GM18870 (cell line): ENCODE measurements around the gene ATG101.
A peak's percentile ranks its signal among the peaks of the same experiment; 100 is the strongest.

Experiments
- ATAC-seq: cut with Tn5 transposase; IDR thresholded peaks from one replicate; pipeline ENCODE4 v1.9.1; 2021; ENCODE audit warnings: moderate library complexity; ENCODE audit not compliant: unreplicated experiment

The ATG101 gene

DNA sequence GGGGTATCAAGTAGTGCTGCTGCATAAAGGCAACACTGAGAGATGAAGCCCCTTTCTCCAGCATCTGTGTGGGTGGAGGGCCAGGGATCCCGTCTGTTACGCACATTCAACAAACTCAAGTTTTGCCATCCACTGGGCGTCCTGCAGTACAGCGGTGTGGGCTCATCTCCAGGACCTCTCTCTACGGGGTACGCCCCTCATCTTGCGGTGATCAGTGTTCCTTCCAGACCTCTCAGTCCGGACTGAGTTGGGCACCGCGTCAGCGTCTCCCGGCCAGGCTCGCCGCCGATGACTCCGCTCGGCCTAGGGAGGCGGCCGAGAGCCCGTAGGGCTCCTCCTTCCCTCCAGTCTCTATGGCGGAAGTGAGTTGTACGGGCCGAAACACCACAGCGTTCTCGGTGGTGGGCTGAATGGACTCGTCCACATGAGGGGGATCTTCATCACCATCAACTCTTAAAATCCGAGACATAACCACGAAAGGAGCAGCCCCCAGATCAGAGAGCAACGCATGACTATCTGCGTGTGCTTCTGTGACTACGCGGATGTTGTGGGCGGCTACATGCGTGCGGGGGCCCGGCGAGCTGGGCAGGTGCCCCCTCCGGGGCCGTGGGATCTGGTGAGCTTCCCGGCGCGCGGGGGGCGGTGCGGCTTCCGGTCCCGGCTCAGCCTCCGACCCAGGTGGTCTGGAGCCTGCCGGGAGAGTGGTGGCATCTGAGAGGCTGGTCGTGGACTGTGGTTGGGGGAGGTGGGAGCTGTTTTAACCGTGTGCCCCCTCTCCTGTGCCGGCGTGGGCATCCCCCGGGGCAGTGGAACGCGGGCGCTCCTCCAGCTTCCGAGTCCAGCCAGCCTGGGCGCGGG, at the start of gene ATG101:
TSS of gene ATG101 (plus strand) at position 652 of the 858 bp plus-strand sequence. CDS start 3,673 bp downstream, outside the sequence.
- ATAC-seq: peak; percentile 86

DNA sequence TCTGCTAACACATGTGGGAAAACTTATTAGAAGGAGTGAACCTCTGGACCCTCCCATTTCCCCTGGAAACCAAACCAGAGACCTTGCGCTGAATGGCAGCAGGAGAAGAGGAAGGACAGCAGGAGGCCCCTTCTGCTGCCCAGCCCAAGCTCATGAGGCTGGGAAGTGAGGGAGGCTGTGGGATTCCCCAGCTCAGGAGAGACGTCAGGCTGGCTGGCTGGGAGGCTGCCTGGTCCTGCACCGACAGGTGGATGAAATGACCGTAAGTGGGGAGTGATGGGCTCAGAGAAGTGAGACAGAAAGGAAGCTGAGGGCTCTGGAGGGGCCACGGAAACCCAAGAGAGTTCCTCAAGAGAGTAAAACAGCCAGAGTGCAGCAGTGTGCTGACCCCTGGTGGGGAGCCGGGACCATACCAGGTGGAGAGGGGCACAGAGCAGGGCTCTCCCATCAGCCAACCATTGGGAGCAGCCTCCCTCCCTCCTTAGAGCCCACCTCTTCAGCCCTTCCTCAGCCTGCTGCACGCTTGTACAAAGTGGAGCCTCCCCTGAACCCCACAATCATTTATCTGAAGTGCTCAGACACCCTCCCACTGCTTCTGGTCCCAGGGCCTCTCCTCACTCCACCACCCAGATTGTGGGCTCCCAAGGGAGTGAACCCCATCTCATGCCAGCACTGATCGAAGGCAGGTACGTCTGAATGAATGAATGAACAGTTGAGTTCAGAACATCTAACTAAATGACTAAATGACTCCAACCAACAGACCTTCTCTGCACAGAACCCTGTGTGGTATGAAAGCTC, 49.0 kb upstream of the ATG101 start:
- no peak for ATAC-seq

- ATAC-seq: no peak
These were observed 47.0 kb upstream of the ATG101 start for GRCh38 chr12:52022841-52023181.

- ATAC-seq: no peak
These were observed 46.4 kb upstream of the ATG101 start for GRCh38 chr12:52023182-52023975.

DNA sequence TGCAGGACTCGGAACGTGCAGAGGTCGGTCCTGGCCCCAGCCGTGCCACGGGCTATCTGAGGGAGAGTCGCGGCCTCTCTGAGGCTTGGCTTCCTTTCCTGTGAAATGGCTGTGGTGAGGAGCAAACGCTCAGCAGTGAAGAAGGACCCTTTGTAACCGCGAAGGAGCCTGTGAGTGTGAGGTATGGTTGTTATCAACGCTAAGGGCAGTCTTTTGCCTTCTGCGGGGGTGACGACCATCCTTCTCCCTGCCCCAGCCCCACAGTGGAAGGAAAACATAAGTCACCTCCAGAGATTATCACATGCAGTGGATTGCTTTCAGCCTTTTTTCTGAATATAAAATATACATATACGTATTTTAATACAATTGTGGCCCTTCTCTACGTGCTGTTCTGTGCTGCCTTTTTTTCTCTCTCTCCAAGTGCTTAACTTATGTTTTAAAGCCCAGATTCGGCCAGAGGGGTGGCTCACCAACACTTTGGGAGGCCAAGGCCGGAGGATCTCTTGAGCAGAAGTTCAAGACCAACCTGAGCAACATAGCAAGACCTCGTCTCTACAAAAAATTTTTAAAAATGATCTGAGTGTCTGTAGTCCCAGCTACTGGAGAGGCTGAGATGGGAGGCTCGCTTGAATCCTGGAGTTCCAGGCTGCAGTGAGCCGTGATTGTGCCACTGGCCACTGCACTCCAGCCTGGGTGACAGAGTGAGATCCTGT, 45.6 kb upstream of the ATG101 start:
- no peak for ATAC-seq

GRCh38 chr12:52024845-52025230, 44.9 kb upstream of the ATG101 start:
- ATAC-seq: no peak

DNA sequence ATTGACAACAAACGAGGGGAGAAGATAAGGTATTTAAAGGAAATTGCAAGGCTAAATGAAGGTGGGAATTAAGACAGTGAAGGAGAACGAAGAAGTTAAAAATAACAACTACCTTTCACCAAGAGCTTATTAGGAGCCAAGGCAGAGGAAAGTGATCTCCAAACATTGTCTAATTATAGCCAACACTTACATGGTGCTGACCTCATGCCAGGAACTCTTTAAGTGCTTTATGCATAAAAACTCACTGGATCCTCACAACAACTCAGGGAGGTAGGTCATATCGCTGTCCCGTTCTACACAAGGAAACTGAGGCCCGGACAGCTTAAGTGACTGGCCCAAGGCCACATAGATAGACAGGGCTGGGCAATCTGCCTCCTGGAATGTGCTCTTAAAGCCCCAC, 43.5 kb upstream of the ATG101 start:
- no peak for ATAC-seq

DNA sequence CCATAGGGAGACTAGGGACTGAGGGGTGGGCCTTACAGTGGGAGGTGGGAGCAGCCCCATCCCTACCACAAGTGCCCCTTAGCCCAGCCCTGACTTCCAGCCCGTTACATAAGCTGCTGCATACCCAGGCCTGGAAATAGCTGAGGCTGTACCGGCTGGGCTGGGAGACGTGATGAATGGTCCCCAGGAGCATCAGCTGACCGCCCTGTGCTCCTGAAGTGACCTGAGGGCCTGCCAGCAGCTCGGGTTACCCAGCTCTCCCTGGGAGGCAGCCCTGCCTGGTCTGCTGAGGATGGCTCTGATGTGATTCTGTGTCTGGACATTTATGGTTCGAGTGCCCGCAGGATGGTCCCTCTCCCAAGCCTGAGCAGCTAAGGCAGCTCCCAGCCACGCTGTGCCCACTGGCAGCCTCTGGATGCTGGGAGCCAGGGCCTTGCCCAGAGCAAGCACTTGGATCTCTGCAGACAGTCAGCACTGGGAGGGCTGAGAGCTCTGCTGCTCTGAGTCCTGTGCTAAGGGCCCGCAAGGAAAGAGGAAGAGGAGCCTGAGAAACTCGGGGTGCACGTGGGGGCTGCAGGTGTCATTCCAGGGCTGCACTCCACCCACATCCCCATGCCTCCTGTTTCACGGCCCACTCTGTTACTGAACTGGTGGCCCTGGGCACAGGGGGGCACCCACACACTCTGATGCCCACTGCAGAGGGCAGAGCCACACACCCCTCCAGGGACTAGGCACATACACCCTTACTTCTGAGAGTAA, 42.5 kb upstream of the ATG101 start:
- ATAC-seq: no peak

DNA sequence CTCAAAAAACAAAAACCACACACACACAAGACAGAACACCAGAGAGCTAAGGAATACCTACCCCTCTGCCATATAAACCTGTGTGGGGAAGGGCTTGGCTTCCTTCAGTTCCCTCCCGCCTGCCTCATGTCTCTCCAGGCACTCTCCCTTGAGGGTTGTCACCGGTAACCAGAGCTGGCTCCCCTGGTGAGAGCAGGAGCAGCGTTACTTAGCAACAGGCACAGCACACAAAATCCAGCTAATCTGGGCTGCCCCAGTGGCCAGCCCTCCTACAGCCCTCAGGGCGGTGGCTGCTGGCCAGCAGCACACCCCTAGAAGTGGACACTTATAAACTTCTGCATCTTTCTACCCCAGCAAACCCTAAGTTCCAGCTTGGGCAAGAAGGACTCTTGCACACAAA, 40.1 kb upstream of the ATG101 start:
- ATAC-seq: no peak

- ATAC-seq: peak; percentile 9
These were observed 37.4 kb upstream of the ATG101 start for GRCh38 chr12:52032446-52032803.

DNA sequence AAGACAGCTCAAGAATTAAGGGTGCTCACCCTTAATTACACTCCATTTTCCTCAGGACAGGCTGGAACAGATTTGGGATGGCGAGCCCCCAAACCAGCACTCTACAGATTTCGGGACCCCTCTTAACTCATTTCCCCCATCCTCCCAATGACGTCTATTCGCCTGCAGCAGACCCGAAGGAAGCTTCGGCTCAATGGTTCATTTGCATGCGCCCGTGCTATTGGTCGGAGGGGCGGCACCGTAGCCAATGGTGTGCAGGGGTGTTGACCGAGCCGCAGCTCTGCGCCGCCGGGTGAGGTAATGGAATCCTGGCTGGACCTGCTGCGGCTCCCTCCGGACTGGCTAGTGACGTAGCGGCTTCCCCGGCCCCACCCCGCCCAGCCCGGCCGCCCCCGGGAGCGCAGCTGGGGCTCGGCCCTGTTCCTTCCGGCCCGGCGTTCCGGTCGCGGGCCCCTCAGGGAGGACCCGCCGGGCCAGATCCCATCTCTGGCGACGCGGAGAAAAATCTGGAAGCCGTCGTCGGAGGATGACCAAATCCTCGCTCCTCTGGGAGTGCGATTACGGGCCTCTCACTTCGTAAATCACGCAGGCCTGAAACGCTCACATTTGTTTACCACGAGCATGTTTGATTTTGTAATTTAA, 36.9 kb upstream of the ATG101 start:
- ATAC-seq: peak; percentile 79

DNA sequence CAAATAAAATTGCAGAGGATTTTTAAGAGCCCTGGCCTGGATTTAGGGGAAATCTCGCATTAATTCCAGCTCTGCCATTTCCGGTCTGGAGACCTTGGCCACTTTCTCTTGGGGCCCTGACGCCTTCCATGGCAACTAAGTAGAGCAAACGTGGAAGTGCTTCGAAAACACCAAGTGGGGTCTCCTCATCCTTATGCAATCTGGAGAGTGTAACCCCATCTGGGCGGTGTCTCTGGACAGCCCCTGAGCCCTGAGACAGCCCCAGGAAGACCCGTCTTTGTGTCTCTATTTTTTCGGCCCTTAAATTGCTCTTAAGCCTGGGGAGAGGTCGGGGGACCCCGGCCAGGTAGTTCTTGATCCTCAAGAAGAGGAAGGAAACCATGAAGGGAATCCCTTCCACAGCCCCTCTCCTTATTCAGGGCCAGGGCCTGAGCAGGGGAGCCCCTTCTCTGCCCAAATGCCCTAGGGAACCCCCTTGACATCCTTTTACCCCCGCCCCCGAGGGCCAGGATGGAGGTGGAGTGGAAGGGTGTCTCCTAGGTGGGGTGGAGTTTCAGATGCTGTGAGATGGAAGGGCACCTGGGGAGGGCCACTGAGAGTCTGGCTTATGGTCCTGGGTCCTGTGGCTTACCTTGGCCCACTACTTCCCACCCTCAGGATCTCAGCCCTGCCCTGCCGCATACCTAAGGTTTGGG, 36.2 kb upstream of the ATG101 start:
- no peak for ATAC-seq

DNA sequence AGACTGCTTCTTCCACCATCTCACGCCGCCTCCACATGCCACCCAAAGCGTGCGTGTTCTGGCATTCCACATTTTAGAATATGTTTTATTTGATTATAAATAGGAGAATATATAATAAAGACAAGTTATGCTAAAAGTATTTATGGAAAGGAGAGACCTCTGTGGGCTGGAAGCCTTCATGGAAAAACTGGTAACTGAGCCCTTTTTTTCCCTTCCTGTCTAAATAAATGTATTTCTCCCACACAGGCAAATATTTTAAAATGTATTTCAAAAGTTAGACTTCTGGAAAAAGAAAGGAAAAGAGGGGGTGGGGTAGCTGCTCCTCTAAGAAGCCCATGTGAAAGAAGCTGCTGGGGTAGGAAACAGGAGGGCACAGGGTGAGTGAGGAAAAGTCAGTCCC, 34.6 kb upstream of the ATG101 start:
- no peak for ATAC-seq

DNA sequence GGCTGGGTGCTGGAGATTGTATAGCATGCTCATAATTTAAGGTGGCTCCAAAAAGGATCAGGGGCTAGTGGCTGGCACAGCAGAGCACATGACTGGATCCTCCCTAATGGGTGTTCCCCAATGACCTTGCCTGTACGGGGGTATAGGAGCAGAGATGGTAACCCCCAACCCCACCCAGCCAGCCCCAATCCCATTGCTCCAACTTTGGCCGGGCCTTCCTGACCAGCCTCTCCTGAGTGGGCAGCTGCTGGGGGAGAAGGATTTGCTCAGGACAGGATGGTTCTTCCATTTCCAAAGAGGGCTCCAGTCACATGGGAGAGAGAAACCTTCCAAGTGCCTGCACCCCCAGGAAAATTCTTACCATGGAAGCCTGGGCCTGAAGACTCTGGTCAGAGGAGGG, 33.9 kb upstream of the ATG101 start:
- ATAC-seq: no peak

DNA sequence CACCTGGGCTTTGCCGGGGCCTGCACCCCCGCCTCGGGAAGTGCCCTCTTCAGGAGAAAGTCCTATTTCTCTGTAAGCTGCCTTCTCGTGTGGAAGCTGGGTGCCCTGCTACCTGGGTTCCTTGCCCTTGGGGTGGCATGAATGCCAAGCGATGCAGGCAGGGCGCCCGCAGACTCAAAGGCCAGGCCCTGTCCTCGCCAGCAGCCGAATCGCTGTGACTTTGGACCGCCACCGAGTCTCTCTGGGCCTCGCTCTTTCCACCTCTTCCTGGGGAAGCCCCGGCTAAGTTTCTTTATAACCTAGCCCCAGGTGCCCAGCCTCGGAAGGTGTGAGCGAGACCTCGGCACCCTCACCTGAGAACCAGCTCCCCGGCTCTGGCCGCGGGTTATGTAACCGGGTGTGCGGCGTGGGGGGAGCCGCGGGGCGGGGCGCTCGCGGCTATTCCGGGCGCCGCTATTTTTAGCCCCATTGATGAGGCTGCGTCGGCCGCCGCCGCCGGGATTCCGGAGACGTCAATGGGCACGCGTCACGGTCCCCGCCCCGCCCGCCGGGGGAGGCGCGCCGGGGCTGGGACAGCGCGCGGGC, 33.1 kb upstream of the ATG101 start:
- ATAC-seq: no peak

DNA sequence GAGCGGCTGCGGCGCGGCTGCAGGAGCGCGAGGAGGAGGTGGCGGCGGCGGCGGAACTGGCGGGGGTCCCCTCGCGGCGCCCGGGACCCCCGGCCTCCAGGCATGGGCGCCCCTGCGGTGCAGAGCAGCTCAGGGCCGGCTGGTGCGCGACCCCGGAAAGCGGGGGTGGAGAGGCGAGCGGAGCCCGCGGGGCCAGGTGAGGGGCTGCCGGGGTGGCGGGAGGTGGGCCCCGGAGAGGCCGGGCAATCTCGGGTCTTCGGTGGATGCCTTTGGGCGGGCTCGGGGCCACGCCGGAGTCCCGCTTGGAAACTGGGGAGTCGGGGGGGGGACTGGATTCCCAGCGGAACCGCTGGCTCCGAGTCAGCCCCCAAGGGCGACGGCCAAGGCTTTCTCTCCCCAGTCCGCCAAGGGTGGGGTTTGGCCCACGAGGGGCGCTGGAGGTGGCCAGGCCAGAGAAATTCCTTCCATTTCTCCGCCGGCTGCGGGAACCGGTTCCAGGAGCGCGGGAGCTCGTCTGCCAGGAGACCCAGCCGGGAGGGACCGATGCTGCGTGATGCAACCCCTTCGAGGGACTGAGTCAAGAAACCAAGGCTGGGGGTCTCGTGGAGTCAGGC, 32.4 kb upstream of the ATG101 start:
- no peak for ATAC-seq

DNA sequence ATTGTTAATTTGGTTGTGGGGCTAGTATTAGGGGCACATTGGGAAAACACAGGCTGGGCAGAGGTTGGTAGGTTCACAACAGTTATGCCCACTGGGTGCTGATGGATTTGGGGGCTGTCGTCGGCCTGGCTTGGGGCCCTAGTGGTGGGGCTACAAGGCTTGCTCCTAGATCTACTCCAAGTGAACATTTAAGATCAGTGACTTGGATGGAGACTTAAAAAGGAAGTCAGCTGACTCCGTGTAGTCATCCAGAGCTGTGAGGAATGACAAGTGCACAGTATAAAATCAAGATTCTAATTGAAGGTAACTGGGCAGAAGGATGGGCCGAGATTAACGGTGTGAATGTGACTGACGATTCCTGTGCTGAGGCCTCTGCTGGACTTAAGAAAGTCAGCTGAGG, 31.3 kb upstream of the ATG101 start:
- ATAC-seq: no peak

DNA sequence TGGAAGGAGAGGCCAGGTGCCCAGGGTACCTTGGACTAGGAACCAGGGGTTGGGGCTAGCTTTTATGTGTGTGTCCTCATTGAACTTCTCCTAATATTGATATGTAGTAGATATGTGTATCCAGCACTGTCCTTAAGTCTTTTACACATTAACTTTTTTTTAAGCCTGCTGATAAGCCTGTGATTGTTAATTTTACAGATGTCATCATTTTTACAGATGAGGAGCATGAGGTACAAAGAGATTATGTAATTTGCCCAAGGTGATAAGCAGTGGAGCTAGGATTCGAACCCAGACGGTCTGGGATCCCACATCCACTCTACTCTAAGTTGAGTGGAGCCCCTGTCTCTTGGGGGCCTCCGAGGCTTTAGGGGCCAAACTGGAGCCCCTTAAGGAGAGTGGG, 28.7 kb upstream of the ATG101 start:
- no peak for ATAC-seq
